Activated naive CD4-positive, alpha-beta T cell treated with anti-CD3 and anti-CD28 coated beads for 36 hours (primary cell): ENCODE results near the gene POU6F2. TPM values are rescaled to one million over a fixed set of nuclear protein-coding genes. Genes with fewer than 3 reads are reported as not detected.

ENCODE experiments used
- CTCF ChIA-PET: fragments of 350-600 bp; sonication (Branson Sonifier 250); formaldehyde crosslinking; loops from one replicate; lab custom pipeline; 2021; ENCODE audit warnings: antibody characterized with exemption; lab: Charles Lee
- DNase-seq: peaks from one replicate; pipeline ENCODE4 v3.0.0-alpha.2; 2020
- H3K27ac Mint-ChIP-seq: one replicate; pipeline ENCODE4 v1.8.0; 2021; ENCODE audit warnings: mild to moderate bottlenecking, mixed read lengths
- H3K27me3 Mint-ChIP-seq: one replicate; pipeline ENCODE4 v1.8.0; 2021; ENCODE audit warnings: low read depth, mixed read lengths
- H3K36me3 Mint-ChIP-seq: one replicate; pipeline ENCODE4 v1.8.0; 2021; ENCODE audit warnings: low read depth, mixed read lengths
- H3K4me1 Mint-ChIP-seq: one replicate; pipeline ENCODE4 v1.8.0; 2021; ENCODE audit warnings: low read depth, mixed read lengths
- H3K4me3 Mint-ChIP-seq: one replicate; pipeline ENCODE4 v1.8.0; 2021; ENCODE audit warnings: mild to moderate bottlenecking, moderate library complexity, mixed read lengths
- H3K9me3 Mint-ChIP-seq: one replicate; pipeline ENCODE4 v1.8.0; 2021; ENCODE audit warnings: mixed read lengths
- intact Hi-C: fragments of 100-400 bp; cut with micrococcal nuclease; formaldehyde crosslinking; loops from one replicate; pipeline ENCODE4 v1.15.1; 2023
- total RNA-seq, 2 experiments: library from RNA; stranded (reverse); gene quantifications; one replicate each; pipeline ENCODE4 v1.2.3, GENCODE V29; 2021

POU6F2 gene
- total RNA-seq, 2 experiments from 2014 or later, result not detected

- H3K36me3 Mint-ChIP-seq, result no peaks in the 10 kb centered on the region
- peaks cover 4% of the 10 kb centered on the region for H3K27me3 Mint-ChIP-seq
- intact Hi-C loops, result no loop called here
- no peak for DNase-seq
- CTCF ChIA-PET, result no interaction called here
- H3K27ac Mint-ChIP-seq, result no peak overlapping the region
- H3K4me1 Mint-ChIP-seq, result no peaks in the 10 kb centered on the region
- no peaks in the 10 kb centered on the region for H3K9me3 Mint-ChIP-seq
- H3K4me3 Mint-ChIP-seq, result no peak overlapping the region
Measured at GRCh38 chr7:39105720-39106119, 128.0 kb downstream of the POU6F2 start.

GRCh38 chr7:39125846-39126245 is 148.1 kb downstream of the POU6F2 start:
- peaks cover 6% of the 10 kb centered on the region for H3K27me3 Mint-ChIP-seq
- intact Hi-C loops, result no loop called here
- no peaks in the 10 kb centered on the region for H3K36me3 Mint-ChIP-seq
- DNase-seq, result no peak
- no peak overlapping the region for H3K27ac Mint-ChIP-seq
- CTCF ChIA-PET, result interaction anchor here (0.6 kb wide), 1 partner anchor 211 kb away, joined by 3 read pairs; no protein-coding TSS in a partner anchor
- H3K4me1 Mint-ChIP-seq, result no peaks in the 10 kb centered on the region
- H3K4me3 Mint-ChIP-seq, result no peak overlapping the region
- H3K9me3 Mint-ChIP-seq, result no peaks in the 10 kb centered on the region

GRCh38 chr7:39127058-39127457 is 149.3 kb downstream of the POU6F2 start:
- Mint-ChIP-seq H3K9me3 (no peaks in the 10 kb centered on the region), H3K36me3 (no peaks in the 10 kb centered on the region), H3K27ac (no peak overlapping the region), H3K4me3 (no peak overlapping the region), H3K27me3 (peaks cover 10% of the 10 kb centered on the region), H3K4me1 (no peaks in the 10 kb centered on the region)
- CTCF ChIA-PET, result no interaction called here
- intact Hi-C loops, result no loop called here
- DNase-seq, result no peak

GRCh38 chr7:39128287-39128843 is 150.7 kb downstream of the POU6F2 start:
- no peak for DNase-seq
- no peaks in the 10 kb centered on the region for H3K9me3 Mint-ChIP-seq
- CTCF ChIA-PET, result no interaction called here
- H3K27me3 Mint-ChIP-seq, result peaks cover 12% of the 10 kb centered on the region
- intact Hi-C loops, result no loop called here
- H3K36me3 Mint-ChIP-seq, result no peaks in the 10 kb centered on the region
- no peaks in the 10 kb centered on the region for H3K4me1 Mint-ChIP-seq
- H3K4me3 Mint-ChIP-seq, result no peak overlapping the region
- H3K27ac Mint-ChIP-seq, result no peak overlapping the region

GRCh38 chr7:39130274-39130673 is 152.6 kb downstream of the POU6F2 start:
- CTCF ChIA-PET, result interaction anchor here (0.7 kb wide), 1 partner anchor 303 kb away, joined by 3 read pairs; no protein-coding TSS in a partner anchor
- H3K27me3 Mint-ChIP-seq, result peaks cover 12% of the 10 kb centered on the region
- no peaks in the 10 kb centered on the region for H3K9me3 Mint-ChIP-seq
- no peak overlapping the region for H3K27ac Mint-ChIP-seq
- intact Hi-C loops, result no loop called here
- no peak for DNase-seq
- no peaks in the 10 kb centered on the region for H3K36me3 Mint-ChIP-seq
- no peaks in the 10 kb centered on the region for H3K4me1 Mint-ChIP-seq
- no peak overlapping the region for H3K4me3 Mint-ChIP-seq

- Mint-ChIP-seq H3K27me3 (peaks cover 12% of the 10 kb centered on the region), H3K4me3 (peak overlapping the region; percentile 38), H3K27ac (no peak overlapping the region), H3K4me1 (no peaks in the 10 kb centered on the region), H3K36me3 (no peaks in the 10 kb centered on the region), H3K9me3 (no peaks in the 10 kb centered on the region)
- CTCF ChIA-PET, result no interaction called here
- no peak for DNase-seq
- intact Hi-C loops, result no loop called here
Measured at GRCh38 chr7:39130857-39131526, 153.3 kb downstream of the POU6F2 start.

GRCh38 chr7:39132306-39132705 is 154.6 kb downstream of the POU6F2 start:
- Mint-ChIP-seq H3K9me3 (no peaks in the 10 kb centered on the region), H3K27ac (no peak overlapping the region)

GRCh38 chr7:39133088-39133487 is 155.4 kb downstream of the POU6F2 start:
- Mint-ChIP-seq H3K4me1 (no peaks in the 10 kb centered on the region), H3K4me3 (no peak overlapping the region), H3K27me3 (peaks cover 12% of the 10 kb centered on the region), H3K27ac (no peak overlapping the region), H3K36me3 (no peaks in the 10 kb centered on the region), H3K9me3 (no peaks in the 10 kb centered on the region)
- CTCF ChIA-PET, result no interaction called here
- no peak for DNase-seq
- intact Hi-C loops, result no loop called here

More at GRCh38 chr7:39132306-39132705, 154.6 kb downstream of the POU6F2 start:
- Mint-ChIP-seq H3K27me3 (peaks cover 12% of the 10 kb centered on the region), H3K4me1 (no peaks in the 10 kb centered on the region), H3K36me3 (no peaks in the 10 kb centered on the region), H3K4me3 (no peak overlapping the region)
- DNase-seq, result no peak
- intact Hi-C loops, result no loop called here
- CTCF ChIA-PET, result no interaction called here

- Mint-ChIP-seq H3K36me3 (no peaks in the 10 kb centered on the region), H3K27ac (no peak overlapping the region), H3K4me3 (no peak overlapping the region), H3K27me3 (peaks cover 3% of the 10 kb centered on the region), H3K9me3 (no peaks in the 10 kb centered on the region), H3K4me1 (no peaks in the 10 kb centered on the region)
- DNase-seq, result no peak
- CTCF ChIA-PET, result no interaction called here
- intact Hi-C loops, result no loop called here
Measured at GRCh38 chr7:39137480-39137879, 159.8 kb downstream of the POU6F2 start.

- CTCF ChIA-PET, result no interaction called here
- intact Hi-C loops, result no loop called here
- DNase-seq, result no peak
- Mint-ChIP-seq H3K27me3 (no peaks in the 10 kb centered on the region), H3K4me1 (no peaks in the 10 kb centered on the region), H3K9me3 (no peaks in the 10 kb centered on the region), H3K27ac (no peak overlapping the region), H3K4me3 (no peak overlapping the region), H3K36me3 (no peaks in the 10 kb centered on the region)
Measured at GRCh38 chr7:39142750-39143149, 165.0 kb downstream of the POU6F2 start.

GRCh38 chr7:39144420-39144819 is 166.7 kb downstream of the POU6F2 start:
- CTCF ChIA-PET, result no interaction called here
- no peak overlapping the region for H3K27ac Mint-ChIP-seq
- H3K36me3 Mint-ChIP-seq, result no peaks in the 10 kb centered on the region
- intact Hi-C loops, result no loop called here
- H3K4me1 Mint-ChIP-seq, result no peaks in the 10 kb centered on the region
- no peaks in the 10 kb centered on the region for H3K27me3 Mint-ChIP-seq
- no peak for DNase-seq
- no peaks in the 10 kb centered on the region for H3K9me3 Mint-ChIP-seq
- no peak overlapping the region for H3K4me3 Mint-ChIP-seq

- Mint-ChIP-seq H3K36me3 (no peaks in the 10 kb centered on the region), H3K4me1 (no peaks in the 10 kb centered on the region), H3K9me3 (no peaks in the 10 kb centered on the region), H3K4me3 (no peak overlapping the region), H3K27ac (no peak overlapping the region), H3K27me3 (no peaks in the 10 kb centered on the region)
- CTCF ChIA-PET, result no interaction called here
- no peak for DNase-seq
- intact Hi-C loops, result no loop called here
Measured at GRCh38 chr7:39145283-39145682, 167.6 kb downstream of the POU6F2 start.

GRCh38 chr7:39145935-39146334 is 168.2 kb downstream of the POU6F2 start:
- H3K9me3 Mint-ChIP-seq, result no peaks in the 10 kb centered on the region
- DNase-seq, result no peak
- H3K27ac Mint-ChIP-seq, result no peak overlapping the region
- H3K36me3 Mint-ChIP-seq, result no peaks in the 10 kb centered on the region
- CTCF ChIA-PET, result no interaction called here
- no peak overlapping the region for H3K4me3 Mint-ChIP-seq
- no peaks in the 10 kb centered on the region for H3K4me1 Mint-ChIP-seq
- no peaks in the 10 kb centered on the region for H3K27me3 Mint-ChIP-seq
- intact Hi-C loops, result no loop called here
